ENCODE results near the gene ATP10A. TPM values are rescaled to one million over a fixed set of nuclear protein-coding genes. Genes with fewer than 3 reads are reported as not detected.

ATP10A gene
- total RNA-seq, 2 experiments from 2014 or later = 0.06 TPM; not detected in 1

DNA sequence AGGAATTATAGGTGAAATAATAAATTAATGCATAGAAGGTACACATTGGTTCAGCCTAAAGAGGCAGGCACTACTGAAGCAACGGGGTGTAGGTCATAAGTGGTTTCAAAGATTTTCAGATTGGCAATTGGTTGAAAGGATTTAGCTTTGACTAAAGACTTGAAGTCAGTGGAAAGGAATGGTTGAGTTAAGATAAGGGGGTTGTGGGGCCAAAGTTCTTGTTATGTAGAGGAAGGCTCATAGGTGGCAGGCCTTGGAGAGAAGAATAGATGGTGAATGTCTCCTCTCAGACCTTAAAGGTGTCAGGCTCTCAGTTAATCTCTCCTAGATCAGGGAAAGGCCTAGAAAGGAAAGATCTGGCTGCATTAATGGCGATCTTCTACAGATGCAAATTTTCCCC lies 209.8 kb downstream of the ATP10A start:
- intact Hi-C loops (cut with micrococcal nuclease; ENCODE audit: unreplicated experiment) = no loop called here
- no peak overlapping the region for H2AFZ ChIP-seq (ENCODE audit: low read length)
- no peak overlapping the region for H3K4me2 ChIP-seq (ENCODE audit: low read length)
- H3K79me2 ChIP-seq (ENCODE audit: insufficient read depth, low read depth, low read length) = no peaks in the 10 kb centered on the region
- ChIA-PET POLR2A (interaction anchor here (0.6 kb wide), 1 partner anchor 624 kb away, joined by 3 read pairs; no protein-coding TSS in a partner anchor), CTCF (ENCODE audit: unreplicated experiment) (no interaction called here)
- H3K4me3 ChIP-seq (ENCODE audit: low read depth, low read length, poor library complexity, severe bottlenecking) = no peak overlapping the region
- no peaks in the 10 kb centered on the region for H4K20me1 ChIP-seq (ENCODE audit: insufficient read depth, low read length)
- TF ChIP-seq, protein P1, sequence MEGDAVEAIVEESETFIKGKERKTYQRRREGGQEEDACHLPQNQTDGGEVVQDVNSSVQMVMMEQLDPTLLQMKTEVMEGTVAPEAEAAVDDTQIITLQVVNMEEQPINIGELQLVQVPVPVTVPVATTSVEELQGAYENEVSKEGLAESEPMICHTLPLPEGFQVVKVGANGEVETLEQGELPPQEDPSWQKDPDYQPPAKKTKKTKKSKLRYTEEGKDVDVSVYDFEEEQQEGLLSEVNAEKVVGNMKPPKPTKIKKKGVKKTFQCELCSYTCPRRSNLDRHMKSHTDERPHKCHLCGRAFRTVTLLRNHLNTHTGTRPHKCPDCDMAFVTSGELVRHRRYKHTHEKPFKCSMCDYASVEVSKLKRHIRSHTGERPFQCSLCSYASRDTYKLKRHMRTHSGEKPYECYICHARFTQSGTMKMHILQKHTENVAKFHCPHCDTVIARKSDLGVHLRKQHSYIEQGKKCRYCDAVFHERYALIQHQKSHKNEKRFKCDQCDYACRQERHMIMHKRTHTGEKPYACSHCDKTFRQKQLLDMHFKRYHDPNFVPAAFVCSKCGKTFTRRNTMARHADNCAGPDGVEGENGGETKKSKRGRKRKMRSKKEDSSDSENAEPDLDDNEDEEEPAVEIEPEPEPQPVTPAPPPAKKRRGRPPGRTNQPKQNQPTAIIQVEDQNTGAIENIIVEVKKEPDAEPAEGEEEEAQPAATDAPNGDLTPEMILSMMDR (conservative IDR thresholded peaks at IDR 0.05; ENCODE audit: low read length) = no peak
- no peak for TF ChIP-seq EZH2phosphoT487 (IDR thresholded peaks at IDR 0.05; ENCODE audit: borderline replicate concordance, low read depth, low read length)
- H3K9me3 ChIP-seq (ENCODE audit: low read length) = no peaks in the 10 kb centered on the region
- no TSS peak for BruUV-seq (replicated peaks)
- no peak overlapping the region for H3K27ac ChIP-seq (ENCODE audit: low read depth, low read length, poor library complexity, severe bottlenecking)
- H3K9me2 ChIP-seq (ENCODE audit: insufficient read depth, low read length) = no peaks in the 10 kb centered on the region
- H3K4me1 ChIP-seq (ENCODE audit: insufficient read depth, low read length, poor library complexity, severe bottlenecking) = no peaks in the 10 kb centered on the region
- H3K36me3 ChIP-seq (ENCODE audit: insufficient read depth, low read length) = no peaks in the 10 kb centered on the region
- no peak for DNase-seq (ENCODE audit: low spot score)

DNA sequence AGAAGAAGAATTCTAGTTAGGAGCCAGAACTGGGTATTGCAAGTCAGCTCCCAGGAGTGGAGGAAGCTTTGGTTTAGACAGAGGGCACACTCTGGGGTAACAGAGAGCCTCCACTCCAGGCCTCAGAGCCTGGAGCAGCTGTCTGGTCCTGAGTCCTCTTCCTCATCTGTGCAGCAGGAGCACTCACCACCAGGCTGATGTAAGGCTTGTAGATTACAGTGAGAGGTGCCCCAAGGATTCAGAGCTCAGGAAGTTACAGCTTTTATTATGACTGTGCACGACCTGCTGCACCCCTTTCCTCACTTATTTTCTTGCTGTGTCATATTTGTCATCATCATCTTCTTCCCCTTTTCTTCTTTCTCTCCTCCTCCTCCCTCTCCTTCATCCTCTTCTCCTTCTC lies 210.4 kb downstream of the ATP10A start:
- H3K36me3 ChIP-seq (ENCODE audit: insufficient read depth, low read length) = no peaks in the 10 kb centered on the region
- no peaks in the 10 kb centered on the region for H3K79me2 ChIP-seq (ENCODE audit: insufficient read depth, low read depth, low read length)
- no peak for TF ChIP-seq EZH2phosphoT487 (IDR thresholded peaks at IDR 0.05; ENCODE audit: borderline replicate concordance, low read depth, low read length)
- TF ChIP-seq, protein P1 (conservative IDR thresholded peaks at IDR 0.05; ENCODE audit: low read length) = no peak
- H3K4me3 ChIP-seq (ENCODE audit: low read depth, low read length, poor library complexity, severe bottlenecking) = no peak overlapping the region
- no peak for DNase-seq (ENCODE audit: low spot score)
- no peaks in the 10 kb centered on the region for H3K4me1 ChIP-seq (ENCODE audit: insufficient read depth, low read length, poor library complexity, severe bottlenecking)
- intact Hi-C loops (cut with micrococcal nuclease; ENCODE audit: unreplicated experiment) = no loop called here
- H2AFZ ChIP-seq (ENCODE audit: low read length) = no peak overlapping the region
- H3K4me2 ChIP-seq (ENCODE audit: low read length) = no peak overlapping the region
- no peaks in the 10 kb centered on the region for H3K9me3 ChIP-seq (ENCODE audit: low read length)
- CTCF ChIA-PET (ENCODE audit: unreplicated experiment) = no interaction called here
- H3K9me2 ChIP-seq (ENCODE audit: insufficient read depth, low read length) = no peaks in the 10 kb centered on the region
- H3K27ac ChIP-seq (ENCODE audit: low read depth, low read length, poor library complexity, severe bottlenecking) = no peak overlapping the region
- POLR2A ChIA-PET = no interaction called here
- H4K20me1 ChIP-seq (ENCODE audit: insufficient read depth, low read length) = no peaks in the 10 kb centered on the region
- BruUV-seq (replicated peaks) = no TSS peak

DNA sequence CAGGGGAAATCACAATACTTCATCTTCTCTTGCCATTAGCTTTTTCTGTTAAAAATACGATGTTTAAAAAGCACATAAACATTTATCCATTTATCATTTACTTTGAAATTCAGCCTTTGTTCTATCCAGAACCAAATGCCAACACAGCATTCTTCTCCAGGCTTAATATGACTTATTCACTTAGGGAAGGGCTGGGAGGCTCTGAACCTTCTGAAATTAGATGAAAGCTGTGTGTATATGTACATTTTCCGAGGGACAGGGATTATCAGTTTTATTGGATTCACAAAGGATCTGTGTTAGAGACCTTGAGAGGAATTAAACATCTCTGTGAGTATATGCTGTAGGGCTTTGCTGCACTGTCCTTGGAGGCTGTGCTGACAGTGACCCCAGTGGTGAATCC lies 213.7 kb downstream of the ATP10A start:
- Histone ChIP-seq H3K9me3 (ENCODE audit: low read length) (no peaks in the 10 kb centered on the region), H3K36me3 (ENCODE audit: insufficient read depth, low read length) (no peaks in the 10 kb centered on the region)
- POLR2A ChIA-PET = no interaction called here

More for the DNA sequence above, 213.7 kb downstream of the ATP10A start:
- no peak overlapping the region for H3K4me3 ChIP-seq (ENCODE audit: low read depth, low read length, poor library complexity, severe bottlenecking)
- intact Hi-C loops (cut with micrococcal nuclease; ENCODE audit: unreplicated experiment) = loop anchor here (5.0 kb wide), 1 partner anchor 442 kb away; no protein-coding TSS in a partner anchor
- DNase-seq (ENCODE audit: low spot score) = no peak
- BruUV-seq (replicated peaks) = no TSS peak
- no peaks in the 10 kb centered on the region for H4K20me1 ChIP-seq (ENCODE audit: insufficient read depth, low read length)
- CTCF ChIA-PET (ENCODE audit: unreplicated experiment) = no interaction called here
- H3K79me2 ChIP-seq (ENCODE audit: insufficient read depth, low read depth, low read length) = no peaks in the 10 kb centered on the region
- H3K4me2 ChIP-seq (ENCODE audit: low read length) = no peak overlapping the region
- no peaks in the 10 kb centered on the region for H3K4me1 ChIP-seq (ENCODE audit: insufficient read depth, low read length, poor library complexity, severe bottlenecking)
- no peak overlapping the region for H2AFZ ChIP-seq (ENCODE audit: low read length)
- no peak overlapping the region for H3K27ac ChIP-seq (ENCODE audit: low read depth, low read length, poor library complexity, severe bottlenecking)
- H3K9me2 ChIP-seq (ENCODE audit: insufficient read depth, low read length) = no peaks in the 10 kb centered on the region
- TF ChIP-seq, protein P1 (conservative IDR thresholded peaks at IDR 0.05; ENCODE audit: low read length) = no peak
- no peak for TF ChIP-seq EZH2phosphoT487 (IDR thresholded peaks at IDR 0.05; ENCODE audit: borderline replicate concordance, low read depth, low read length)
